GM20431 (cell line): ENCODE data around the gene RNASE11.

Source experiments
- in situ Hi-C: fragments of 300-500 bp; cut with MseI, MboI; formaldehyde crosslinking; loops from one replicate; pipeline ENCODE4 v1.15.0; 2020; ENCODE audit warnings: low sequenced_read_pairs; ENCODE audit not compliant: unreplicated experiment

RNASE11 gene

GRCh38 chr14:20551606-20552005 lies 36.2 kb downstream of the RNASE11 start:
- in situ Hi-C loops = no loop called here

- in situ Hi-C loops = no loop called here
These were observed 36.9 kb downstream of the RNASE11 start for GRCh38 chr14:20550926-20551325.

GRCh38 chr14:20548414-20549158 lies 39.2 kb downstream of the RNASE11 start:
- in situ Hi-C loops = no loop called here

DNA sequence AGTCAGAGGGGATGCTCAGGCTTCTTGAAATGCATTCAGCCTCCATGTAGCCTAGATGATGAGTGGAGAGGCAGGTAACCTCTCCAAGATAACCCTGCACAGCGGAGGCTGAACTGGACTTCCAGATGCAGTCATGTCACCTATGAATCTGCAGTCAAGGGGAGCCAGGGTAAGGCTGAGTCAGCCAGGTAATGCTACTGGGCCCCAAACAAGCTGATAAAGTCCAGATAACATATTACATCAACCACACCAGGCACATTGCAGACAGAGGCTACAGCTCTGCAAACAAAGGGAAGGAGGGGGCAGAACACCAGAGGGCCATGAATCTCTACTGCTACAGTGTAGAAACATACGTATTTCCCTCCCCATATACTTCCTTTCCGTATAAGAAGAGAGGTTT lies 40.9 kb downstream of the RNASE11 start:
- in situ Hi-C loops = no loop called here

GRCh38 chr14:20539906-20540305 lies 47.9 kb downstream of the RNASE11 start:
- in situ Hi-C loops = no loop called here
